Heart left ventricle (tissue), 16 donors: Measurements from ENCODE around the gene CTNND2. TPM values are rescaled to one million over a fixed set of nuclear protein-coding genes. Genes with fewer than 3 reads are reported as not detected.

Experiments used
- ATAC-seq, 4 donors: fragments of 200-7000 bp; cut with Tn5 transposase; one replicate each; pipeline ENCODE4 v1.9.1; 2020 to 2022; ENCODE audit warnings: moderate library complexity in 4 of 4, mild to moderate bottlenecking in 3 of 4, moderate number of reproducible peaks in 1 of 4
- DNase-seq, 5 donors: peaks; one replicate each; pipeline ENCODE4 v3.0.0-alpha.2; 2020
- H3K27ac ChIP-seq, 12 donors: fragments of 200-600 bp; sonication (generic) in 4 of 12; one replicate each; pipeline versions ENCODE4 v1.5.0 to v1.8.0; 2016 to 2022; ENCODE audit warnings: mild to moderate bottlenecking in 2 of 12
- H3K27me3 ChIP-seq, 9 donors: fragments of 200-600 bp; sonication (generic) in 2 of 9; one replicate each; pipeline versions ENCODE4 v1.5.1 to v1.8.0; 2016 to 2022; ENCODE audit warnings: mild to moderate bottlenecking in 3 of 9
- H3K36me3 ChIP-seq, 9 donors: fragments of 200-600 bp; sonication (generic) in 2 of 9; one replicate each; pipeline versions ENCODE4 v1.5.0 to v1.8.0; 2018 to 2022; ENCODE audit warnings: mild to moderate bottlenecking in 2 of 9
- H3K4me1 ChIP-seq, 12 donors: fragments of 200-600 bp; sonication (generic) in 4 of 12; one replicate each; pipeline versions ENCODE4 v1.5.0 to v1.8.0; 2016 to 2022; ENCODE audit warnings: mild to moderate bottlenecking in 3 of 12
- H3K4me3 ChIP-seq, 12 donors: fragments of 200-600 bp; sonication (generic) in 4 of 12; one replicate each; pipeline versions ENCODE4 v1.5.0 to v1.8.0; 2017 to 2022; ENCODE audit warnings: mild to moderate bottlenecking in 9 of 12, moderate library complexity in 4 of 12
- H3K9me3 ChIP-seq, 12 donors: fragments of 200-600 bp; sonication (generic) in 4 of 12; one replicate each; pipeline versions ENCODE4 v1.5.0 to v1.8.0; 2016 to 2022; ENCODE audit warnings: mild to moderate bottlenecking in 1 of 12
- POLR2A ChIP-seq, 2 donors: fragments of 450-650 bp; IDR thresholded peaks; one replicate each; pipeline ENCODE4 v1.6.1; 2017; ENCODE audit warnings: antibody characterized with exemption in 2 of 2, mild to moderate bottlenecking in 2 of 2, moderate library complexity in 2 of 2
- WGBS, 4 donors: extraction: QIAGEN DNeasy Blood & Tissue Kit in 2 of 4; methylation state at CpG; one replicate each; pipeline versions ENCODE4 v1.1.5 to v1.1.7; 2013 to 2018; 5-methylcytosine and 5-hydroxymethylcytosine counted together
- intact Hi-C, 10 donors: fragments of 100-400 bp; cut with DNase I; formaldehyde crosslinking; loops; one replicate each; pipeline versions ENCODE4 v1.11.1 to v1.14.2; 2022
- polyA plus RNA-seq, 2 donors: library from polyadenylated mRNA; stranded (reverse); fragments of 200-250 nt; gene quantifications; one replicate each; pipeline ENCODE4 v1.2.3, GENCODE V29; 2013
- total RNA-seq, 9 donors: library from RNA; depleted of rRNA in 2 of 9; stranded (reverse); fragments of >200 nt in 2 of 9; fragmentation: NEBNext Ultra II Directional in 3 of 9; extraction: Animal tissue kit (Norgen Biotek cat#: 25700) in 3 of 9; gene quantifications; one replicate each; pipeline versions ENCODE4 v1.1.0 to v1.2.4, GENCODE V29; 2016 to 2023
- TF ChIP-seq, protein P1 (sequence below), 12 donors: fragments of 200-600 bp; sonication (generic) in 4 of 12; IDR thresholded peaks; one replicate each; pipeline versions ENCODE4 v1.5.0 to v1.8.0; 2018 to 2022; ENCODE audit warnings: antibody characterized with exemption in 12 of 12, mild to moderate bottlenecking in 5 of 12
- donor health status: ischemic (EF 13 %, LVEDD 7.1; RV severe dilation, severe dysfunction).
- donor health status: healthy with polysubstance abuse.
- donor health status: DM: no; HTN: yes; CAD: no.
- donor health status: DM: no; HTN: no; CAD: no.
- donor health status: ischemic (EF 25% LVEDD 6.9; RV normal size, moderate dysfunction).
- donor health status: ischemic (EF 25% LVEDD 5.7; RV mildly dilated, moderate dysfunction).
- donor health status: healthy.
- donor health status: DM: yes; HTN: yes; CAD: no.
- donor health status: ischemic (EF 35%, LVEDD 5.7; RV mildly dilated, moderate dysfunction).
- donor health status: nonischemic (EF 11% LVEDD 7.7; RV severe dilation, severe dysfunction).
- donor health status: DM: yes; HTN: yes; CAD: no.
- donor health status: PGD.
- donor health status: ischemic (EF 29% LVEDD 5.4; RV normal size, mild dysfunction).
- donor health status: nonischemic (EF 23%, LVEDD 6.1; RV moderate dilation, normal function).

CTNND2 gene
- total and polyA plus RNA-seq, 11 donors, result 4.0 to 36.8 (median 20.2) TPM

DNA sequence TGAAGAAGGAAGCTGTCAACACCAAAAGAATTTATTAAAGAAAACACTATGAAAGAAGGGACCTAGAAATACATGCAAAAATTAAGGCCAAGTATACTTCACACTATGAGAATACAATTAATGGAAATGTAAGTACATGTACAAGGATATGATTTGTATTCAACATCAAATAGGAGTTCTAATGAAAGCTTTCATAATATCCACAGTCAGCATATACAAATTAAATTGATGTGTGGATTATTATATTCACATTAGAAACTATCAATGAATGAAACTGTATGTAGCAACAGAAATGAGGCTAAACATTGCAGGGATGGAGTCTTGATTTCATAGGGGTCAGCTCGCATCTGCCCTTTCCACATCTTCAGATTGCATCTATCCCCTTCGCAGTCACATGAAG is 401.5 kb downstream of the CTNND2 start:
- no peak for DNase-seq
- Histone ChIP-seq H3K27ac (no peak overlapping the region), H3K27me3 (no peaks in the 10 kb centered on the region), H3K4me3 (no peak overlapping the region), H3K9me3 (no peaks in the 10 kb centered on the region), H3K36me3 (no peaks in the 10 kb centered on the region), H3K4me1 (no peaks in the 10 kb centered on the region)
- ATAC-seq, result no peak
- intact Hi-C loops, result no loop called here
- TF ChIP-seq POLR2A (IDR thresholded peaks at IDR 0.05), result no peak
- TF ChIP-seq, protein P1, sequence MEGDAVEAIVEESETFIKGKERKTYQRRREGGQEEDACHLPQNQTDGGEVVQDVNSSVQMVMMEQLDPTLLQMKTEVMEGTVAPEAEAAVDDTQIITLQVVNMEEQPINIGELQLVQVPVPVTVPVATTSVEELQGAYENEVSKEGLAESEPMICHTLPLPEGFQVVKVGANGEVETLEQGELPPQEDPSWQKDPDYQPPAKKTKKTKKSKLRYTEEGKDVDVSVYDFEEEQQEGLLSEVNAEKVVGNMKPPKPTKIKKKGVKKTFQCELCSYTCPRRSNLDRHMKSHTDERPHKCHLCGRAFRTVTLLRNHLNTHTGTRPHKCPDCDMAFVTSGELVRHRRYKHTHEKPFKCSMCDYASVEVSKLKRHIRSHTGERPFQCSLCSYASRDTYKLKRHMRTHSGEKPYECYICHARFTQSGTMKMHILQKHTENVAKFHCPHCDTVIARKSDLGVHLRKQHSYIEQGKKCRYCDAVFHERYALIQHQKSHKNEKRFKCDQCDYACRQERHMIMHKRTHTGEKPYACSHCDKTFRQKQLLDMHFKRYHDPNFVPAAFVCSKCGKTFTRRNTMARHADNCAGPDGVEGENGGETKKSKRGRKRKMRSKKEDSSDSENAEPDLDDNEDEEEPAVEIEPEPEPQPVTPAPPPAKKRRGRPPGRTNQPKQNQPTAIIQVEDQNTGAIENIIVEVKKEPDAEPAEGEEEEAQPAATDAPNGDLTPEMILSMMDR (IDR thresholded peaks at IDR 0.05), result no peak
- 86 to 98% (median 93%) methylated on average over 2 of the region's 2 CpGs for WGBS, 4 donors

DNA sequence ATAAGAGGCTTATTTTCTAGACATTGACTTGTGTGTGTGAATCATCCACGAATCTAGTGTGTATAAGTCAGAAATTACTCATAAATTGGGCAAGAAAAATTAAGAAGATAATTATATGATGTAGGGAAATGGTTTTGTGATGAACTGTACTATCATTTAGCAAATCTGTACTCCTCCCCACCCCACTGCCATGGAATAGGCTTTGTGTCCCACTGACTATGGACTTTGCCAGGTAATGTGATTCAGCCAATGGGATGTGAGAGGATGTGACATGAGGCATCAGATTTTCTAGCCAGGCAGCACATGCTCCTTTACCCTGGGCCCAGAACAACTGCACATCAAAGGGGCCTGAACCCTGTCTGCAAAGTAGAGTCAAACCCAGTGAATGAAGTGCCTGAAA is 406.6 kb downstream of the CTNND2 start:
- H3K4me1 ChIP-seq, result peaks cover 0 to 5% (median 0%) of the 10 kb centered on the region in 12 donors
- no peak overlapping the region for H3K27ac ChIP-seq
- 80 to 86% (median 83%) methylated on average over 1 of the region's 1 CpG for WGBS, 4 donors
- no peak overlapping the region for H3K4me3 ChIP-seq
- H3K36me3 ChIP-seq, result no peaks in the 10 kb centered on the region
- intact Hi-C loops, result loop anchor here in 4 of 10 donors (10.0 kb wide), 1 partner anchor 233 kb away; no protein-coding TSS in a partner anchor
- TF ChIP-seq, protein P1 (IDR thresholded peaks at IDR 0.05), result no peak
- no peak for TF ChIP-seq POLR2A (IDR thresholded peaks at IDR 0.05)
- H3K27me3 ChIP-seq, result no peaks in the 10 kb centered on the region
- H3K9me3 ChIP-seq, result no peaks in the 10 kb centered on the region
- ATAC-seq, result no peak
- no peak for DNase-seq

DNA sequence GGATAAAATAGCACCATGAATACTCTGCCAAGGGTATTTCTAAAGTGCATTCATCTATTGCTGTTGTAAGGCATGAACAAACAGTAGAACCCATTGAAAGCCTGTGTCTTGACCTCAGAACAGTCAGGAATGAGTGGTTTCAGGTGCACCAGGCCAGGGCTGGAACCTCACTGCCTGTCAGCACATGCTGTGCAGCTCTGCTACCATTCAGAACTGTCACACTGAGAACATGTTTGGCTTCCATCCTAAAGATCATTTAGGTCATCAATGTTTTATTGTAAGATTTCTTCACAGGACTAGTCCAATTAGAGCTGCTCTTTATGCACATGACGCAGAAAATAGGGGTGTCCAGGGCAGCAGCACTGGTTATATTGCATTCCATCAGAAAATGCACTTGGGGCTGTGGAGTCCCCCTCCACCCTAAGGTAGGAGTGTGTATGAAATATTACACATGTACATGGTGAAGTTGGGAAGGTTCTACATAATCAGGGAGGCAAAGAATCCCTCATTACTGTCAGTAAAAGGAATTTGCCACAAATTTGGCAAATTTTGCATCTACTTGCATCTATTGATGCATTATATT is 408.0 kb downstream of the CTNND2 start:
- Histone ChIP-seq H3K4me1 (peaks cover 0 to 5% (median 0%) of the 10 kb centered on the region in 12 donors), H3K27ac (no peak overlapping the region), H3K36me3 (no peaks in the 10 kb centered on the region), H3K9me3 (no peaks in the 10 kb centered on the region), H3K4me3 (no peak overlapping the region), H3K27me3 (no peaks in the 10 kb centered on the region)
- intact Hi-C loops, result loop anchor here in 4 of 10 donors (10.0 kb wide), 1 partner anchor 231 kb away; no protein-coding TSS in a partner anchor
- DNase-seq (peak in 2 of 5 donors; percentile 23 to 34), ATAC-seq (peak in 3 of 4 donors; percentile 61 to 90 (median 77))
- WGBS, 4 donors, result 68 to 100% (median 72%) methylated on average over 1 of the region's 1 CpG
- TF ChIP-seq, protein P1 (IDR thresholded peaks at IDR 0.05), result no peak
- TF ChIP-seq POLR2A (IDR thresholded peaks at IDR 0.05), result no peak

DNA sequence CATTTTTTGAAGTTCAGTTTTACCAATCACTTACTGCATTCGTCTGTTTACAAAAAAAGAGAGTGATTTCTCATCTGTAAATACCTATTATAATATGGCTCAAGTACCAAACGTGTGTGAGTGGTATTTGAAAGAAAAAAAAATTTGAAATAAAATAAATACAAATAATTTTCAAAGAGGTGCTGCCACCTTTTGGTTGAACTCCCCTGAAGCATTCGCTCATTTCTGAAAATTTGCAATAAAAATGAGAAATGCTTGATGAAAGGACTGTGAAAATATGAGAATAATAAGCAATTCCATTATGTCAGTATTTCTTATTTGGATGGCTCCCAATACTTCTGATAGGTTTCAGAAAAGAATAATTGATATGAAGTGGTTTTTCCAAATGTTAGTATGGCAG is 409.9 kb downstream of the CTNND2 start:
- Histone ChIP-seq H3K27ac (no peak overlapping the region), H3K36me3 (no peaks in the 10 kb centered on the region), H3K27me3 (no peaks in the 10 kb centered on the region), H3K4me1 (peaks cover 0 to 5% (median 0%) of the 10 kb centered on the region in 12 donors), H3K9me3 (no peaks in the 10 kb centered on the region), H3K4me3 (no peak overlapping the region)
- no peak for TF ChIP-seq POLR2A (IDR thresholded peaks at IDR 0.05)
- TF ChIP-seq, protein P1 (IDR thresholded peaks at IDR 0.05), result peak; percentile 5 to 50 (median 28)
- DNase-seq (no peak), ATAC-seq (no peak)
- intact Hi-C loops, result loop anchor here in 4 of 10 donors (10.0 kb wide), 1 partner anchor 230 kb away; no protein-coding TSS in a partner anchor
- WGBS, 4 donors, result 30 to 39% (median 36%) methylated on average over 3 of the region's 3 CpGs
